ENCODE measurements around the gene DNAL4.

The DNAL4 gene

DNA sequence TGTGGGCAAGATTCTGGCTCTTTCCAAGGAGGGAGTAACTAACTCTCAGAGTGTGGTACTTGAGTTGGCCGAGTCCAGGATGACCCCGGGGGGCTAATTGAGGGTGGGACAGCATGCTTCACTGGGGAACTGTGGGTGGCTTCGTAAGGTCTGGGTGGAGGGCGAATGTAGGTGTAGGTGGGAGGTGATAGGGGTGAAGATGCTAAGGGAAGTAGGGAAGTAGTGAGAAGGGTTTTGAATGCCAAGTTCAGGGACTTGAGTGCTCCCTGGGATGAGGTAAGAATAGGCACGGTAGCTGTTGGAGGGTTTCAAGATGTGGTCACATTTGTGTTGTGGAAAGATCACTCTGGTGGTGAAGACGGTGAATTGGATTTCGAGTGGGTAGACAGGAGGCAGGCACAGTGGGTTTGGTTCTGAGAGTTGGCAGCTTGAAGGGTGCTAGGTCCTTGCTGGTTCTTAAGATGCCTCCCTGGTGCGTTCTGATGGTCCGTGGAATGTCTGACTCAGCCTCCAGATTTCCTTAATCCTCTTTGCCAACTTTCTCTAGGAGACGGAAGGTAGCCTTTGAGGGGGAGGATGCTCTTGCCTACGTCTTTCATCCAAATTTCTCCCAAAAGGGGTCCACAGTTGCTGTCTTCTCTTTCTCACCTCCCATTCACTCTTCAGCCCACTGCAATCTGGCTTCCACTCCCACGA lies 2.5 kb upstream of the DNAL4 start:
- TF ChIP-seq, protein P1, sequence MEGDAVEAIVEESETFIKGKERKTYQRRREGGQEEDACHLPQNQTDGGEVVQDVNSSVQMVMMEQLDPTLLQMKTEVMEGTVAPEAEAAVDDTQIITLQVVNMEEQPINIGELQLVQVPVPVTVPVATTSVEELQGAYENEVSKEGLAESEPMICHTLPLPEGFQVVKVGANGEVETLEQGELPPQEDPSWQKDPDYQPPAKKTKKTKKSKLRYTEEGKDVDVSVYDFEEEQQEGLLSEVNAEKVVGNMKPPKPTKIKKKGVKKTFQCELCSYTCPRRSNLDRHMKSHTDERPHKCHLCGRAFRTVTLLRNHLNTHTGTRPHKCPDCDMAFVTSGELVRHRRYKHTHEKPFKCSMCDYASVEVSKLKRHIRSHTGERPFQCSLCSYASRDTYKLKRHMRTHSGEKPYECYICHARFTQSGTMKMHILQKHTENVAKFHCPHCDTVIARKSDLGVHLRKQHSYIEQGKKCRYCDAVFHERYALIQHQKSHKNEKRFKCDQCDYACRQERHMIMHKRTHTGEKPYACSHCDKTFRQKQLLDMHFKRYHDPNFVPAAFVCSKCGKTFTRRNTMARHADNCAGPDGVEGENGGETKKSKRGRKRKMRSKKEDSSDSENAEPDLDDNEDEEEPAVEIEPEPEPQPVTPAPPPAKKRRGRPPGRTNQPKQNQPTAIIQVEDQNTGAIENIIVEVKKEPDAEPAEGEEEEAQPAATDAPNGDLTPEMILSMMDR (IDR thresholded peaks at IDR 0.05; ENCODE audit: low read depth, low read length): no peak

DNA sequence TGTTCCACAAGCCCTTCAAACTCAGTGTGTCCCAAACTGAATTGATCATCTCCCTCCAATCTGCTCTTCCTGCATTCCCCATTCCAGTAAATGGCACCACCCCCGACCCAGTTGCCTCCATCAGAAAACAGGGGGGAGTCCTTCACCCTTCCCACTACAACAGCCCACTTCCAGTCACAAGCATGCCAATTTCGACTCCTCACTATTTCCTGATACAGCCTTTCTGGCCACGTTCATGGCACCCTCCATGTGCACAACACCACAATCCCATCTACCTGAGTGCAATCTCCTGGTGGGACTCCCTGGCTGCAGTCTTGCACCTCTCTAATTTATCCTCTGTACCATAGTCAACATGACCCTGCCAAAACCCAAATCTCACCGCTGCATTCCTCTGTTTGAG lies 1.6 kb upstream of the DNAL4 start:
- TF ChIP-seq, protein P1 (IDR thresholded peaks at IDR 0.05; ENCODE audit: low read depth, low read length): no peak
- DNase-seq (ENCODE audit: extremely low read depth, low read depth): no peak

More for the DNA sequence above, 2.5 kb upstream of the DNAL4 start:
- no peak for DNase-seq (ENCODE audit: extremely low read depth, low read depth)

DNA sequence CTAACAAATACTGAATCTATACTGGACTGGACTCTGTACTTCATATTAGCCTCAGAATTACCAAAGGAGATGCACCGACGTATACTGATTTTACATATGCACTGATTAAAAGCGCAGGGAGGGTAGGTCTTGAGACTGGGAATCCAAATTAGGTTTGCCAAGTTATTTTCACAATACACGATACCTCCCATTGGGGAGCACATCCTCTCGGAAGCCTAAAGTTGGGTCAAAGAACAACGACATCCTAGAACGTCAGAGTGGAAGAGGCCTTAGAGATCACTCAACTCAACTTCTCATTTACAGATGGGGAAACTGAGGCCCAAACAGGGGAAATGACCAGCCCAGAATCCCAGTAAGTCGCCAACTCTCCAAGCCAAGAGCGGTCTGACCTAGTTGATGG lies 626 bp downstream of the DNAL4 start:
- TF ChIP-seq, protein P1 (IDR thresholded peaks at IDR 0.05; ENCODE audit: low read depth, low read length): no peak
- DNase-seq (ENCODE audit: extremely low read depth, low read depth): no peak

DNA sequence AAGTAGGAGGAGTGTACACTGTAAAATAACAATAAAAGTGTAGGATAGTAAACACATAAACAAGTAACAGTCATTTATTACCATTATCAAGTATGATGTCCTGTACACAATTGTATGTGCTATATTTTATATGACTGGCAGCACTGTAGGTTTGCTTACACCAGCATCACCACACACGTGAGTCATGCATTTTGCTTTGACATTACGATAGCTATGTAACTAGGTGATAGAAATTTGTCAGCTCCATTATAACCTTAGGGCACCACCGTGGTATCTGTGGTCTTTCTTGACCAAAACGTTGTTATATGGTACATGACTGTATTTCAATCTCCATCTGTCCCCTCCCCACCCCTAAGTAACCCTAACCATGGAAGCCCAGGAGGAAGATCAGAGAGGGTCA lies 1.1 kb downstream of the DNAL4 start:
- no peak for DNase-seq (ENCODE audit: extremely low read depth, low read depth)

DNA sequence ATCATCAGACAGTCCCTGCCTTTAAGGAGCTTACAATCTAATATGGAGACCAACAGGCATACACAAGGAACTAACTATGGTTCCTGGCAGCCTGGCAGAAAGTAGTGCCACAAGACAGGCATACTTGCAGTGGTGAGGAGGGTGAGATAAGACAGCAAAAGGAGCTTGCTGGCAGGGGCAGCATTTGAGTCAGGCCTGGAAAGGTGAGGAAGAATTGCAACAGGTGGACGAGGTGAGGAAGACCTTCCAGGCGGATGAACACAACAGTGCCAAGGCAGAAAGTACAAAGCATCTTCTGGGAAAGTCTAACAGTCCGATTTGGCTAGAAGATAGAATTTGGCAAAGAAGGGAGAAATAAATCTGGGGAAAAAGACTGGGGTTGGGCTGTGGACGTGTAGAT lies 4.3 kb downstream of the DNAL4 start:
- TF ChIP-seq, protein P1 (IDR thresholded peaks at IDR 0.05; ENCODE audit: low read depth, low read length): no peak
- DNase-seq (ENCODE audit: extremely low read depth, low read depth): no peak

More for the DNA sequence above, 1.1 kb downstream of the DNAL4 start:
- TF ChIP-seq, protein P1 (IDR thresholded peaks at IDR 0.05; ENCODE audit: low read depth, low read length): no peak

DNA sequence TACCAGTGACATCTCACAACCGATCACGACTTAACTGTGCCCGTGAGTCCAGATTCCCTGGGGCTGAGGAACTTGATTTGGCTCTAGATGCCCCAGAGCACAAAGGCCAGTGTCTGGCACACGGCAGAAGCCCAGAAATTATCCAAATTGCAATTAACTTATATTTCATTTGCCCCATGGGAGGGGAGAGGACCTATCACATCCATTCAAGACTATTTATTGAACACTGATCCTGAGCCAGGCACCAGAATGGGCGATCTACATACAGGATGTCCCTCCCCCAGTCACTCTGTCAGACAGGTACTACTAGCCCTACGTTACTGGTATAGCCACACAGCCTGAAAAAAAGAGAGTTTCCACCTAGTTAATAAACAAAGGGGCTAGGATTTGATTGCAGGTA lies 5.1 kb downstream of the DNAL4 start:
- TF ChIP-seq, protein P1 (IDR thresholded peaks at IDR 0.05; ENCODE audit: low read depth, low read length): no peak
- DNase-seq (ENCODE audit: extremely low read depth, low read depth): no peak

DNA sequence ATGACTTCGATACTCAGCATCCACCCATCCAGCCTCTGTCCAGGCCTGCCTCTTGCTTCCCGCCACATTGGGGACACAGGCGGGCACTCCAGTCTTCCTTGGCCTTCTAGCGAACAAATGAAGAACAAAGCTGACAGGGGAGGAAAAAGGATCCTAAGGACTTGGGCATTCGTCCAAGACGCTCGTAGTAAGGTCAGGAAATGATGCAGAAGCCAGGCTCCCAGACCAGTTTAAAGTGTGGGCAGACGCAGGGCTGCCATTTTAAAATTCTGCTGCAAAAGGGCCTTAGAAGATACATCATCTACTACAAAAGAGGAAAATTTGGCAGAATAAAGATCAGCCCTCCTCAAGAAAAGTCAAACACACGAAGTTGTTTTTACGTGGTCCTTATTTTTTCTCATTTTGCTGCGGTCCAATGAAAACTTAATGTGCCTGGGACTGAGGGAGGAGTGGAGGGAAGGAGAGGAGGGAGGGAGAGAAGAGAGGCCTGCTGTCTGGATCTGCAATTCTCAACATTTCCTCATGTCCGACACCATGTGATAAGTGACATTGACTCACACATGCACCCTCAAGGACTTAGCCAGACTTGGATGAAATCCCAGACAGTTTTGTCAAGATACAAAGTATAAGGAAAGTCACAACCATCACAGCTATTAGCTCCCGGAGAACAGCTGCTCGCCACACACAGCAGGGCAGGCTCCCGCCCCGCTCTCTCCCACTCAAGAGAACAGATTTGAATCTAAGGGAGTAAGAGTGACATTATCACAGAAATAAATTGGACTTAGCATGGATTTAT lies 5.7 kb downstream of the DNAL4 start:
- DNase-seq (ENCODE audit: extremely low read depth, low read depth): peak; percentile 70
- TF ChIP-seq, protein P1 (IDR thresholded peaks at IDR 0.05; ENCODE audit: low read depth, low read length): no peak
